HT-29 (cell line): Measurements from ENCODE around the gene TCF12. TPM values are rescaled to one million over a fixed set of nuclear protein-coding genes. Genes with fewer than 3 reads are reported as not detected.
A peak's percentile ranks its signal among the peaks of the same experiment; 100 is the strongest.
"Not testable (repeated sequence)": the region's sequence is repeated elsewhere in the genome, so short reads cannot be mapped to it uniquely, and the experiment has no call there.

Experiments used
- DNase-seq: peaks from one replicate; pipeline ENCODE4 v3.0.0-alpha.2; 2015; ENCODE audit warnings: low spot score
- total RNA-seq: library from RNA; depleted of rRNA; stranded (reverse); fragments of >200 nt; shearing (Covaris generic); gene quantifications from 2 replicates; pipeline ENCODE4 v1.2.3, GENCODE V29; 2014

TCF12 gene
- total RNA-seq, 1 experiment from 2014 or later, result 154 TPM

DNA sequence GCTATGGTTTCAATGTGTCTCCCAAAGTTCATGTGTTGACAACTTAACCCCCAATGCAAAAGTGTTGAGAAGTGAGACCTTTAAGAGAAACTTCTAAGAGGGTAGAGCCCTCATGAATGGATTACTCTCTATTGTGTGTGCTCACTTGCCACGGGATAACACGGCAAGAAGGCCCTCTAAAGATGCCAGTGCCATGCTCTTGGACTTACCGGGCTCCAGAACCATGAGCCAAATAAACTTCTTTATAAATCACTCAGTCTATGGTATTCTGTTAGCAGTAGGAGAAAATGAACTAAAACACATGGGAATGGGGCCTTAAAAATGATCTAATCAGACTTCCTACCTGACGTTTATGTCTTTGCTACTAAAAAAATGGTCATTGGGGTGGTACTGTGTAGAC is 2.6 kb upstream of the TCF12 start:
- DNase-seq, result no peak

DNA sequence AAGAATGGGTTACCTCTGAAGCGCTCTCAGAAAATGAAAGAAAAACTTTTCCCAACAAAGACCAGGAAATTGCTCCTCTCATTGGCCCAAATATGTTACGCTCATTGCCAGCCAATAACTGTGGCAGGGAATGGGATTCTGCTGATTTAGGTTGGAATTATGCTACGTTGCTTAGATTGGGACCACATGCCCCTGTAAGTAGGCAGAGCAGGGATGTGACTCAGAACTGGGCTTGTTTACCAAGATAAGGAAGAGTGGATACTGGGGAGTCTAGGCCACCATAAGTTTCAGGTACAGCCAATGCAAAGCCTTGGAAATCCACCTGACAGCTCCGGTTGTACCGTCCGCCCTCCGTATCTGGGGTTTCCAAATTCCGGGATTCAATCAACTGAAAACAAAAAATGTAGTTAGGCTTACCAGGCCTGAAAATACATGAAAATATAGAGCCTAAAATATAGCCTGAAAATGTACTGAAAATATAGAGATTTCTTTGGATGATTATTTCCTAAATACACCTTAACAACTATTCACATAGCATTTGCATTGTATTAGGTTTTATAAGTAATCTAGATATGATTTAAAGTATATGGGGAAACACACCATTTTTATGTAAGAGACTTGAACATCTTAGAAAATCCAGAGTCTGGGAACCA is 1.5 kb upstream of the TCF12 start:
- no peak for DNase-seq

DNA sequence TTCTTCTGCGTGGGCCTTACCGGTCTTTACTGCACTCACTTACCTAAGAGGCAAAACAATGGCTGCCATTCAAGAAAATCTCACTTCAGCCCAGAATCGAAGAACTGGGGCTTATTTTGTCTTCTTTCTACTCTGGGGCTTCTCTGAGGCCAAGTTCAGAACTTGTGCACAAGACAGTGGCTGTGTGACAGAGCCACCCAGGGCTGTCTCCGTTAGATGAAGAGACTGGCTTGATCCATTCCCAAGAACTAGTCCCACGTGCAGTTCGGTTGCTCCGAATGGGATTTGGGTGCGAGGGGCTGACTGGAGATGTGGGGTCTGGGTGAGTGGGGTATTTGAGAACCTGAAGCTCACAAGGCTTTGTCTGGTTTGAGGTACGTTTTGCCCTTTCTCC is 795 bp upstream of the TCF12 start:
- peak; percentile 28 for DNase-seq

DNA sequence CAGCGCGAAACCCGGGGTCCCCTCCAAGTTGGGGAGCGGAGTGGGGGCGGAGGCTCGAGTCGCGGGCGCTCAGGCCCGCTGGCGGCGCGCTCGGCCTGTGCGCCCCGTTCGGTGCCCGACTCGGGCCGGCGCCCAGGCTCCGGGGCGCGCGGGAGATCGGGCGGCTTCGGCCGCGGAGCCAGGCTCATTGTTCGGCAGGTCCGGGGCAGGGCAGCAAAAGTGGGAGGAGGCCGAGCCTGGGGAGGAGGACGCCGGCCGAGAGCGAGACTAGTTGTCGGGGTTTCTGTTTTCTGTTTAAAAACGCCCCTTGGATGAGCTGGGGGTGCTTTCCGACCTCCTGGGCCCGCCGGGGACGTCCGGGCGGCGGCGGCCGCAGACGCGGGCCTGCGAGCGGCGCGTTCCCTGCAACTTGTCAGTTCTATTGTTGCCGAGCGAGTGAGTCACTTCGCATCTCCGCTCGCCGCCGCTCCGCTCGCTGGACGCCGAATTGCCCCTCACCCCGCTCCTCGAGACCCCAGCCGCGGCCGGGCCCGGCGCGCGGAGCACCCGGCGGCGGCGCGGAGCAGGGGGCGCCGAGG is 676 bp downstream of the TCF12 start:
- DNase-seq, result peak; percentile 75

DNA sequence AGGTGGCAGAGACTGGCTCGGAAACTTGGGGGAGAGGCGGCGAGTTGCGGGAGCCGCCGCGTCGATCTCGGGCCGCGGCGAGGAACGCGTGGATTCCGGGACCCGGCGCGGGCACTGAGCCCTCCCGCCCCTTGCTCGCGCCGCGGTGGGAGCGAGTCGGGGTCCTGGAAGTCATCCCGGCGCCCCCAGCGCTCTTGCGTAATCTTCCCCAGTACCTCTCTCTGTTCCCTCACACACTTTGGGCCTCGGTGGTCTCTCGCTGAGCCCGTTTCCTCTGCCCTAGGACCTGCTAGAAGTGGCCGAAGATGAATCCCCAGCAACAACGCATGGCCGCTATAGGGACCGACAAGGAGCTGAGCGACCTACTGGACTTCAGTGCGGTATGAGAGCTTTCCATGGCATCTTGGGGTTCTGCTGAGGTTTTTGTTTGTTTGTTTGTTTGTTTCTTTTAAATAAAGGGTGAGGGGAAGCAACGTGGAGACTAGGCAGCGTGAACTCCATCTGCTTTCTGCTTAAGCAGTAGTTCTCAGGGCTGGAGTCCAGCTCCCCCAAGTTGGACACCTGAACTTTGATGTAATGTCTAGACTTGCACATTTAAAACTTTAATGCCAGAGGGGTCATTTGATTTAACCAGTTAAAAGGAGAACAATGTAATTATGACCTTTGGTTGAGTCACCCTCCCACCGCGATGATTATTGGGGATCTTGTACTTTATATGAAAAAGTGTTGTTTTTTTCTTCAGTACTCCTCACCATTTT is 1.3 kb downstream of the TCF12 start:
- peak; percentile 71 for DNase-seq

DNA sequence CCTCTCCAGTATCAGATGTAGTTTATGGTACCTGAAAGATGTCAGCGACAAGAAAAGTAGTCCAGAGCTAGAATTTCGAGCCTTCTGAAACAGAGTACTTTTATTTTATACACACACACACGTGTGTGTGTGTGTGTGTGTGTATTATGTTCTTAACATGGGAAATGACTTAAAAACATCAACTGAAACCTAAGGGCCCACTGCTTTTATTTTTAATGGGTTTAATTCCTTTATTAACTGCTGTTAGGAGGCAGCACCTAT is 1.9 kb downstream of the TCF12 start:
- DNase-seq, result no peak

DNA sequence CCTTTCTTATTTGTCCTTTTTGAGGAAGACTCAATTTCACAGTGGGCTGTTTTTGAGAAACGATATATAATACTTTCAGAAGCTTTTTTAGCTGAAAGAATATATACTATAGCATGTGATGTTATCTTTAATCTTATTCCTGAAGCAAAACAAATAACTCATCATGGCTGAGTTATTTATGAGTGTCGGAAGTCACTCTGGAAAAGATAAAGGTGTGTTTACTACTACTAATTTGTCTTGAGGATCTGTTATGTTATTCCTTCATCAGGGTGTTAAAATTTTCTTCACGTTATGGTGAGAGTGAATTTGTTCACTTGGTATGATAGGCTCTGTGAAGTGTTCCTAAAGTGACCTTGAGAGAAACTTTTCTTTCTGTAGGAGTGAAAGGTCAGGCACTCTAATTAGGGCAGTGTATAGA is 4.7 kb downstream of the TCF12 start:
- DNase-seq, result peak; percentile 38

DNA sequence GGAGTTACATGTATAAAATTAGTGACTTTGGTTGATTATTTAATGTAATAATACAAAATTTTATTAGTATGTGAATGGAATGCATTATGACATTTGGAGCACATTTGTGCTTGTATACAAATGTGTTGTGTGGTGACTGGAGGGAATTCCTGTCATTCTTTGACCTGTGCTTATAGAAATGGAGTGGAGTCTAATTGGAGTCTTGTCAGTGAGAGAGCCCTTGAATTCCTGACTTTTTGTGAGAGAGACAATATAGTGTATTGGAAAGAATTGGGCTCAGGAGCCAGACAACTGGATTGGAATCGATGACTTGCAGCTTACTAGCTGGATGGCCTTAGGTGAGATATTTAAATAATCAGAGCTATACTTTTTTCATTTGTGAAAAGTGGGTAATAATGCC is 9.4 kb downstream of the TCF12 start:
- DNase-seq, result no peak

DNA sequence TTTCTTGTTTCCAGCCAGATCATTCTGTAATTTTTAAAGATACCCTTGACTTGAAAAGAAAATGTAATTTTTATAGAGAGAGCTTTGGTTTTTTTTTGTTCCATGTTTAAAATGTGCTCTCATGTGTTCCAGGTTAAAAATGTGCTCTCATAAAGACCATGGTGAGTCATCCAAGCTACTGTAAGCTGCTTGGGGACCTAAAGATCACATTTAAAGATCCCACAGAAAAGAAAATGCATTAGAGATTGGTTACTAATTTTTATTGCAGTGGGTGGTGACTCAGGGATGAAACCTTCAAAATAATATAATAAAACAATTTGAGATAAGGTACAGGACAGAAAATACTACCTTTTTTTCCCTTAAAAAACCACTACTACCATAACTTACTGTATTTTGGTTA is 11.0 kb downstream of the TCF12 start:
- peak; percentile 77 for DNase-seq

DNA sequence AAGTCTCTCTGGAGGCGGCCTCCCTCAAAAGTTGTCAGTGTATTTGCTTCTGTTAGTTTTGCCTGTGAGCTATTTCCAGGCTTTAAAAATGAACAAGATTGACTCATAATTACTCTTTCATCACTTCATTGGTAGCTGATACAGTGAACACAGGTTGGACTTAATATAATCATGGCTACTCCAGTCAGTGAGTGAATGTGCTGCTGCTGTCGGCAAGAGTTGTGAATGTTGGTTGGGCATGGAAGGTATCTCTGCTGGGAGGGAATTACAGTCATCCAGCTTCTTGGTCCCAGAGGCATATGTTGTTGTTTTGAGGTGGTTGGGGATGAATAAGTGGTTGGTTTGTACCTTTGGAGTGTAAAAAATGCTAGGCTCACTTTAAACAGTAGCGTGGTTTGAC is 11.5 kb downstream of the TCF12 start:
- DNase-seq, result no peak

DNA sequence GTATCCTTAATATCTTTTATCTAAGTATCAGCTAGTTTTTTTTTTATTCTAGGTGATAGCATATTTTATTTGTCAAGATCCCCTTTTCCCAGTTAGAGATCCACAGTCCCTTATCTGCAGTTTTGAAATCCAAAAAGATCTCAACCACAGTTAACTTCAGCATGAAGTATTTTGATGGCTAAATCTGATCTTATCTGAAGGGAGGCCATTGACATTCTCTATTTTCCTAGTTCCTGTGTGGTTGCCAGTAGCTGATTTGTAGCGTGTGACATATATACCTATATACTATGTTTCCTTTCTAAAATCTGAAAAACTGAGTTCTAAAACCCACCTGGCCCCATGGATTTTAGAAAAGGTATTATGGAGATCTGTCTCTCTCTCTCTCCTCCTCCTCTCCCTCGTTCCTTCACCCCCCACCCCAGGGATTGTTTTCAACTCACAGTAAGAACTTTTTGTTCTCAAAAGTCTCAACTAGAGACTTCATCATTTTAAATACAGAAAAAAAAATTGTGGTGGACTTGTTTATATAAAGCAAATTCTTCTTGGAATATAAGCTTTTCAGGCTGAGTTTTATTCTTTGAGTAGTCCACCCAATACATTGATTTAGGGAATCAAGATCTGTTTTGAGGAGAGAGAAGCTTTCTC is 12.3 kb downstream of the TCF12 start:
- no peak for DNase-seq

DNA sequence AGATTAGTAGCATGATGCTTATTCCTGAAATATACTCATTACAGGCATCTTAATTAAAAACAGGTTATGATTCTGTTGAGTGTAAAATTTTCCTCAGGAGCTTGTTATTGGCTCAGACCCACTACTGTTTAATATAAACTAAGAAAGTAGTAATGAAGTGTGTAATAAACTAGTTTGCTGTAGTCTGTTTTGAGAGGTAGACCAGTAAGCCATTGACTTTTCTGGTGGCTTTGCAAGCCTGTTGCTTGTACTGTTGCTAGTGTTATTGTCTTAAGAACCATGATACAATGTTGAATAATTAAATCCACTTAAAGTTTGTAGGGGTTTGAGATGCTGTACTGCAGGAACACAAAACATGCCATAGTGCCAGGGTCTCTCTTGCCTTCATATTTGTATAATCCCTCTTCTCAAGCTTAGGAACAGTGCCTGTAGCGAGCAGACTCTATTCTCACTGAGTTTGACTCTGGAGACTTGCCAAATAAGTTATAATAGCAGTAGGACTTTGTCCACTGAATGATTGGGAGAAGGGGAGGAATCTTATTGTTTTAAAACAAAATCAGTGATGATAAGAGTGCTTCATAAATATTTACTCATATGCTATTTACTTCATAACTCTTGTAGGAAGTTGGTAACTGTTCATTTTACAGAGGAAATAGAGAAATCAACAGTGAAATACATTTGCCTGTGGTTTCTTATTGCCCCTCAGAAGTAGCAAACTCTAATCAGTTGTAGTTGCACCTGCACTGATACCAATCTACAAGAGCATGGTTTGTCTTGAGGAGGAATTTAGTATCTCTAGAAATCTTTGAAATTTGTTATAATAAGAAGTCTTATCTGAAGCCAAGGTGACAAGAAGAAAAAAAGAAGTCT is 13.4 kb downstream of the TCF12 start:
- DNase-seq, result peak; percentile 74

DNA sequence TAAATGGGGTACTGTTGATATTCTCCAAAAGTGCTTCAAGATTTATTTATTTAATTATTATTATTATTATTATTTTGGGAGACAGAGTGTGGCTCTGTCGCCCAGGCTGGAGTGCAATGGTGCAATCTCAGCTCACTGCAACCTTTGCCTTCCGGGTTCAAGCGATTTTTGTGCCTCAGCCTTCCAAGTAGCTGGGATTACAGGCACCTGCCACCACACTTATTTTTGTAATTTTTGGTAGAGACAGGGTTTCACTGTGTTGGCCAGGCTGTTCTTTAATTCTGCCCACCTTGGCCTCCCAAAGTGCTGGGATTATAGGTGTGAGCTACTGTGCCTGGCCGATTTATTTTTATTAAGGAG is 14.0 kb downstream of the TCF12 start:
- not testable (repeated sequence) for DNase-seq

DNA sequence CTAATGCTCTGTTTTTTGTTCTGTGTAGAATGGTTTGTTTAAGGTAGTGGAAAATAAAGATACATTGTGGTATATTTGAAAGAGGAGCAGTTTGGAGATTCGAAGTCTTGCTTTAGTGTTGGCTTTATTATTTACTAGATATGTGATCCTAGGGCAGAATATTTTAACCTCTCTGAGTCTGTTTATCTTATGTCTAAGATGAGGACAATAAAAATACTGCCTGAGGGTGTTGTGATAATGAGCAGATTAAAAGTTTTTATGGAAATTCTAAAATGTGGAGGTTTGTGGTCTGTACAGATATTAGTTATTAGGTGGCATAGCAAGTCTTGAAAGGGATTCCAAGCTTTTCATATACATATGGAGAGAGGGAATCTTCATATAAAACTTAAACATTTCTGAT is 15.0 kb downstream of the TCF12 start:
- no peak for DNase-seq

DNA sequence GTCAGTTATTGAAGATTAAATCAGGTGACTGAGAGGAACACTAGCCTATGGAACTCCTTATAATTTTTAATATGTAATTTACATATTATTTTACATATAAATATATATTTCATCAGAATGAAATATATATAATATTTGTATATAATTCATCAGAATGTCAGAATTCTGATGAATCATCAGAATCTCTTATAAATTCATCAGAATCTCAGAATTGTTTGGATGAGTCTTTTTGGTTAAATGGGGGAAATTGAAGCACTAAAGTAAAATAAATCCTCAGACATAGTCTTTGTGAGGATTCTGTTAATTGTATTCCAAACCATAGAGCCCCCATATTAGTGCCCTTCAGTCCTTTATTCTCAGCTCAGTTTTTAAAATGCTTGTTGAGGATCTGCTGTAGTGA is 15.4 kb downstream of the TCF12 start:
- DNase-seq, result no peak

DNA sequence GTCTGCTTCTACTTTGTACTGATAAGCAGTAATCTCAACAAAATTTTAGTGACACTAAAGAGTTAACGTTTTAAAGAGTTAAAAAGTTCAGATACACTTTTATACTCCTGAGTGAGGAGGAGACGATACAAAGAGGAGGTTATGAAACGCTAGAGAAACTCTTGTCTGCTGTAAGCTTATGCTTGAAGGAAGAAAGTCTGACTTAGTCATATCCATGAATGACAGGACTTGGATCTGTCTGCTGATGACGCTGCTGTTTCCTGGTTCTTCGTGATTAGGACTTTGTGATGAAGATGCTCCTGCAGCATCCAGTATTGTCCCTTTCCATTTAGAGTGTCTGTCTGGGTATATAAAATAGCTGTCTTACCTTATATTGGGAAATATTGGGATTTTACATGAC is 15.8 kb downstream of the TCF12 start:
- no peak for DNase-seq

DNA sequence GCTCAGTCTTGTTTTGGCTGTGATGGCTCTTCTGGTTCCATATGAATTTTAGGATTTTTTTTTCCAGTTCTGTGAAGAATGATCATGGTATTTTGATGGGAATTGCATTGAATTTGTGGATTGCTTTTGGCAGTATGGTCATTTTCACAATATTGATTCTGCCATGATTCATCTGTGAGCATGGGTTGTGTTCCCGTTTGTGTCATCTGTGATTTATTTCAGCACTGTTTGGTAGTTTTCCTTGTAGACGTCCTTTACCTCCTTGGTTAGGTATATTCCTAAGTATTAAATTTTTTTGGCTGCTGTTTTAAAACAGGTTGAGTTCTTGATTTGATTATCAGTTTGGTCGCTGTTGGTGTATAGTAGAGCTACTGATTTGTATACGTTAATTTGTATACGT is 18.5 kb downstream of the TCF12 start:
- no peak for DNase-seq

DNA sequence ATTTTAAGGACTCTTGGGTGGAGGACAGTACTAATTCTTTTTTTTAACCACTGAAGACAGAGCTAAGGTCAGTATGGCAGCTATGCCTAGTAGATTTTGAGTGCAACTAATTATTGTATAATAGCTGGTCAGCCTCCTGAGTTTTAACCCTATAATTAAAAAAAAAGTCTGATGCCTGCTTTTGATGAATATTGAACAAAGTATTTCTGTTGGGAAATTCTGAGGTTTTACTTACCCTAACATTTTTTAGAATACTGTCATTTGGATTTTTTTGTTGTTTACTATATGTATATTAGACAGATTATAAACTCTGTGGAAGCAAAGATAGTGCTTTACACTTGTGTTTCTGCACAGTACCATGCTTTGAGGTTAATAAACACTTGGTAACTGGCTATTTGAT is 20.8 kb downstream of the TCF12 start:
- no peak for DNase-seq

DNA sequence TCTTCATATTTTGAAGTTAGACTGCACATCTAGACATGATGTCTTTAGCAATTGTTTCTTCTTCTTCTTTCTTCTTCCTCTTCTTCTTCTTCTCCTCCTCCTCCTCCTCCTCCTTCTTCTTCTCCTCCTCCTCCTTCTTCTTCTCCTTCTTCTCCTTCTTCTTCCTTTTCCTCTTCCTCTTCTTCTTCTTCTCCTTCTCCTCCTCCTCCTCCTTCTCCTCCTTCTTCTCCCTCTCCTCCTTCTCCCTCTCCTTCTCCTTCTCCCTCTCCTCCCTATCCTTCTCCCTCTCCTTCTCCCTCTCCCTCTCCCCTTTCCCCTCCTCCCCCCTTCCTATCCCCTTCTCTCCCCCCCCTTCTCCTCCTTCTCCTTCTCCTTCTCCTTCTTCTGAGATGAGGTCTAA is 21.9 kb downstream of the TCF12 start:
- no peak for DNase-seq

DNA sequence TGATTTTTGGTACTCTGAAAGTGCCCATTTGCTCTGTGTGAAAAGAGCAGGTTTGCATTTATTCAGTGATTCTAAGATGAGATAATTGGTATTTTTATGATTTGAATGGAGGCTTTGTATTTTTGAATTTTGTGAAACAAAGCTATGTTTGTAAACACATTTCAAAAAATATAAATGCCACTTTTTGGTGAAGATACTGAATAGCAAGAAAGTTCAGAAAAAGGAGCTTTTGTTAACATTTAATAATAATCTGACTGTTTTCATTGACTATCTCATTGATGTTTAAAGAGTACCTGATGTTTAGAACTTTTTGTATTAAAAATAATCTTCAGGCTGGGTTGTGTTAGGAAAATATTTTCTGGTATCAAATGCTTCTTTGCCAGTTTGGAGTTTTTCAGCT is 23.7 kb downstream of the TCF12 start:
- DNase-seq, result no peak

DNA sequence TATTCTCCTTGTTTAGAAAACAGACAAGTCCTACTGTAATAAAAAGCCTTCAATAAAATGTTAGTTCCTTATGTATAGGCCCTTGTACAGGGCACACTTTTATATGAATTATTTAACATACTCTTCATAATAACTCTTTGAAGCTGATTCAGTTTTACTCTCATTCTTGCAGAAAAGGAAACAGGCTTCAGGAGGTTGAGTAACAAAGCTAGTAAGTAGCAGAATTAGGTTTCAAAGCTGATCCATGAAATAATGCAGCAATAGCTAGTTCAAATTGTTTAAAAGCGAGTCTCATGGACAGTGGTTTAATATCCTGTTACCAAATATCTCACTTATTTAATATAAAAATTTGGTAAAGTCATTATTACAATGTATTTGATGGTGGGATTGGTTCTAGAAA is 25.0 kb downstream of the TCF12 start:
- no peak for DNase-seq

DNA sequence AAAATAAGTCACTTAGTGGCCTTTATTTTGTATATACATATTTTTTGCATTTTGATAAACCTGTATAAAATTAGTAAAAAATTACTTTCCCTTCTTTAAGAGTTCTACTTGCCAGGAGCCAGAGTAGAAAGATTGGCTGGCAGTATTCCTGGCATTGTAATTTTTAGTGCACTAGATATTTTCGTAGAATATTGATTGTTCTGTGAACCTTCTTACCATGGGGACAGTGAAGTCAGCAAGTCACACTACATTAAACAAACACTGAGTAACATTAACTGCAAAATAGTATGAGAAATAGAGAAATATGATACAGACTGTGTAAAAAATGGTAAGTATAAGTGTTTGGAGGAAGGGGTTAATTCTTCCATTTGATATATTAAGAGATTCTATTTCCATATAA is 26.0 kb downstream of the TCF12 start:
- DNase-seq, result no peak
